Activated naive CD4-positive, alpha-beta T cell treated with anti-CD3 and anti-CD28 coated beads, Interleukin-2, amount 50 U/mL, for 72 hours (primary cell): Measurements from ENCODE around the gene INO80C. TPM values are rescaled to one million over a fixed set of nuclear protein-coding genes. Genes with fewer than 3 reads are reported as not detected.

ENCODE experiments used
- ATAC-seq, 2 donors: fragments of 150-1000 bp; cut with Tn5 transposase; 2 replicates each; pipeline ENCODE4 v1.10.0; 2021; ENCODE audit warnings: mild to moderate bottlenecking in 2 of 2, moderate library complexity in 2 of 2
- DNase-seq, 2 donors: peaks; one replicate each; pipeline ENCODE4 v3.0.0; 2021 to 2022; ENCODE audit warnings: low spot score in 2 of 2
- H3K27ac Mint-ChIP-seq, 2 donors: one replicate each; pipeline ENCODE4 v1.8.0; 2022; ENCODE audit warnings: mild to moderate bottlenecking in 2 of 2, mixed read lengths in 2 of 2
- H3K36me3 Mint-ChIP-seq, 2 donors: one replicate each; pipeline ENCODE4 v1.8.0; 2022; ENCODE audit warnings: mixed read lengths in 2 of 2
- H3K9me3 Mint-ChIP-seq, 2 donors: one replicate each; pipeline ENCODE4 v1.8.0; 2022; ENCODE audit warnings: mixed read lengths in 2 of 2
- total RNA-seq, 2 donors: library from RNA; stranded (reverse); gene quantifications; one replicate each; pipeline ENCODE4 v1.2.3, GENCODE V29; 2022

Gene INO80C
- total RNA-seq, 2 donors from 2014 or later, result 14.6 to 36.9 TPM

DNA sequence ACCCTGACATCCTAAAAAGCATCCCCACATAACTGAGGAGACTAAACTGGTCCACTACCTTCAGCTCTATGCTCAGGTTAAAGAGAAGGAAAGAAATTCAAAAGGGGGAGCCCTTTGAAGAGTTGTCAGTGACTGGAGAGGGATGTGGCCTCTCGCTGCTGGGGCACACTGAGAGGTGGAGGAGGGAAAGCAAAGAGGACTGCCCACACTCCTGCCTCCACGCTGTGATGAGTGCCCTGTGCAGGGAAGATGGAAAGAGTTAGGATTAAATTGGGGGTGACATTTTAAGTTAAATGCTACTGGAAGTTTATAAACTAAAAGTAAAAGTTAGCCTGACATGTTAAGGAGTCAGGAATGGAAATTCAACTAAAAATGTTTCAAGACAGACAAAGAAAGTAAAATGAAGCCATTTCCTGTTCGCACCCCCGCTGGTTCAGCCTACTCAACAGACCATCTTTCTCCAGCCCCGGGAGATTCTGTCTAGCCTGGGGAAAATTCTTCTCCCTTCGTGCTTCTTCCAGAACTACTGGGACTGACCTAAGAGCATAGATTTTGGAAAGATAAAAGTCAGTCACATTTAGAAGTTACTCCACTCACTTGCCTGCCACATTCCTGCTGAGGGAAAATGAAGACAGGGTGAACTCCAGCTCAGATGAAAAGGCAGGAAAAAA lies 17.8 kb upstream of the INO80C start:
- DNase-seq, result no peak
- H3K36me3 Mint-ChIP-seq, result no peaks in the 10 kb centered on the region
- no peak for ATAC-seq
- no peak overlapping the region for H3K27ac Mint-ChIP-seq
- no peaks in the 10 kb centered on the region for H3K9me3 Mint-ChIP-seq

- no peak for DNase-seq
- ATAC-seq, result no peak
- H3K9me3 Mint-ChIP-seq, result no peaks in the 10 kb centered on the region
- no peak overlapping the region for H3K27ac Mint-ChIP-seq
- no peaks in the 10 kb centered on the region for H3K36me3 Mint-ChIP-seq
Observed at GRCh38 chr18:35514752-35515459, 17.1 kb upstream of the INO80C start.

DNA sequence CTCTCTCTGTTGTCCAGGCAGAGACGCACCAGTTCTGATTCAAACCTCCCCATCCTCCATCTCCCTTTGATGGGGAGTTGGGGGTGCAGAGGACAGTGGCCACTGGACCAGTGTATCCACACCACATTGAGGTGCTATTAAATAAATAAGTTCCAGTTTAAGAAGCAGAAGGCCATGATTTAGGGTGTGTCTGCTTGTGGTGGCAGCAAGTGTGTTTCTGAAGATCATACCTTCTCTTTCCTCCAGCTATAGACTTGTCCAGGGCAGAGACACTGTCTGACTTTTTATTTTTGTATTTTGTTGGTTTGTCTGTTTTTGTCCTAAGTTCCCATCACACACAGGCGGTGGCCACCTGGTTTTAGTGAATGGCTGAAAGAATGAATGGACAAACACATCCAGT lies 16.5 kb upstream of the INO80C start:
- DNase-seq, result no peak
- Mint-ChIP-seq H3K27ac (no peak overlapping the region), H3K36me3 (no peaks in the 10 kb centered on the region), H3K9me3 (no peaks in the 10 kb centered on the region)
- ATAC-seq, result no peak

DNA sequence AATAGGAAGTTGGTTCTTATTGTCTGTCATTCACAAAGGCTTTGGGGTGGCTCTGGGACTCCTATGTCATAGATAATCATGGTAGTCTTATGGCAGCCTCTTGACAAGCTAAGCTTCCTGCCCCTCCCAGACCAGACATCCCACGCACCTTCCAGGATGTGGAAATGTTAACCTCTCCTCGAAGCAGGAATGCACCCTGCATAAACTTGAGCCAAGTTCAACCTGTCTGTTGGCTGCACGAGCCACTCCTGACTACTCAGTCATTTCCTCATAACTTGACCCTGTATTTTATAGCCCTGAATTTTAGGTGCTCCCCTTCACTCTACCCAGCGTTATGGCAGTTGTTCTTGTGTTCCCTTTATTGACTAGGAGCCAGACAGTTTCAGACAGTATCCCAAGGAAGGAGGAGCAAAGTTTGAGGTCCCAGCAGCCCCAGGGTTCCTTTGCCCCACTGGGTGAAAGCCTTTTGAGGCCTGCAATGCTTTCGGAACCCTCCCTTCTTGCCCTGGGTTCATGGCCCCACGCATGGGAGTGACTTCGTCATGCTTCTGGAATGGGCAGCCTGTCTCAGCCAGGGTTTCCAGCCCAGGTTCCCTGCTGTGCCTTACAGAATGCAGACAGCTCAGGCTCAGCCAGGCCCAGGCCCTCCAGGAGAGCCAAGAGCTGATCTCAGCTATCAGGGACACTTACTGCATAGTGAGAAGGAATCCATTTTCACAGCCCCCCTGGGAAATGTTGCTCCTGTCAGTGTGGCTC lies 15.6 kb upstream of the INO80C start:
- H3K36me3 Mint-ChIP-seq, result no peaks in the 10 kb centered on the region

DNA sequence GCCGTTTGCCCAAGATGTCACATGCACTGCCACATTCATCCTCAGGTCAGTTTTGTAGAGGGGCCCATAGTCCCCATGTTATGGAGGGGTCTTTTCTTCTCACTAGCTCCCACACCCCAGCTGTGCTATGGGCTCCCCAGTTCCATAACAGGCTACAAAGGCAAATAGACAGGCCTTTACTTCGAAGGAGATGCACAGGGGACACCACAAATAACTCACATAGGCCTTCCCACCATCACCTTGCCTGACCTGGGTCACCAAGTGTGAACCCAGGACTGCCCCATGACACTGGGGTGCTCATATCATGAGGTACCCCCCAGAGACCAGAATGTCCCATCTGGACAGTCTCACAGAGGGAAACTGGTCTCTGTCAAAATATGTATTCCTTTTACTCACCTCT lies 15.0 kb upstream of the INO80C start:
- Mint-ChIP-seq H3K27ac (no peak overlapping the region), H3K36me3 (no peaks in the 10 kb centered on the region), H3K9me3 (no peaks in the 10 kb centered on the region)
- no peak for DNase-seq
- no peak for ATAC-seq

More for the DNA sequence above, 15.6 kb upstream of the INO80C start:
- Mint-ChIP-seq H3K9me3 (no peaks in the 10 kb centered on the region), H3K27ac (no peak overlapping the region)
- ATAC-seq (no peak), DNase-seq (no peak)

DNA sequence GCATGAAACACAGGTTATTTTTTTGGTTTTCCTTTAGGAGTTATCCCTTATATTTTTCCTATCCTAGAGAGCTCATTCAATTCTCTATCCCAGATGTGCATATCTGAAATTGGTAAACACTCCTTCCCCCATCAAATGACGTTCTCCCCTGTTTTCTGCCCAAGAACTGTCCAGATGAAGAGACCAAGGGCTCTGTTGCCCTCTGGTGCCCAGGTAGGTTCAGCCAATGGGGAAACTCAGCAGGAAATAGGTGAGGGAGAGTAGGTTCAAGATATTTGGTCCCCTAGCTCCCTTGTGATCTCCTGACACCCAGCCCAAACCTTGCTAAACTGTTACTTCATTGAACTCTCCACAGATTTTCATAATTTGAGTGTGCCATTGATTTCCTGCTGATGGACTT lies 14.1 kb upstream of the INO80C start:
- no peak for ATAC-seq
- DNase-seq, result no peak
- H3K27ac Mint-ChIP-seq, result no peak overlapping the region
- H3K9me3 Mint-ChIP-seq, result no peaks in the 10 kb centered on the region
- H3K36me3 Mint-ChIP-seq, result no peaks in the 10 kb centered on the region

GRCh38 chr18:35511428-35511827 lies 13.7 kb upstream of the INO80C start:
- Mint-ChIP-seq H3K9me3 (no peaks in the 10 kb centered on the region), H3K27ac (no peak overlapping the region), H3K36me3 (no peaks in the 10 kb centered on the region)
- ATAC-seq (no peak), DNase-seq (no peak)

- no peak overlapping the region for H3K27ac Mint-ChIP-seq
- no peaks in the 10 kb centered on the region for H3K9me3 Mint-ChIP-seq
- DNase-seq (no peak), ATAC-seq (no peak)
- no peaks in the 10 kb centered on the region for H3K36me3 Mint-ChIP-seq
Observed at GRCh38 chr18:35510076-35510651, 12.4 kb upstream of the INO80C start.

DNA sequence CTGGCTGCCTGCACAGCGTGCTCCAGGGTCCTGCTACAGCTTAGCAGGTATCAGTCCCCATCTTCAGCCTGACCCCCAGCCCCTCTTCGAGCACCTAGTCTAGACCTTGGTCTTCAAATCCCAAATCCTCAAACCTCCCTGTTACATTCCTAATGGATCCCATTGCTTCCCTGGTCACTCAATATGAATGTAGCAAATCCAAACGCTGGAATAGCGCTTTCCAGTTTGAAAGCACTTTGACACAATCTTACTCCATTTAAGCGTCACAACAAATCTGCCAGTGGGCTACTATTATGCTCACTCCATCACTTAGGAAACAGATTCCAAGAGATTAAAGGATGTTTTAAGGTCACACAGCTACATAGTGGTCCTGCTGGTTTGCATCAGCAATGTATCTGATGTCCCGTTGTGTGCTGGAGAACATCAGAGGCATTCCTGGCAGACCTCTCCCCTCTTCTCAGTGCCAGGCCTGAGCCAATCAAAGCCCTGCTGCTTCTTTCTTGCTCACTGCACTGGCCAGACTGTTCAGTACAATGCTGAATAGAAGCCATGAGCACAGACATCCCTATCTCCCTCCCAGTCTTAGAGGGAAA lies 11.1 kb upstream of the INO80C start:
- ATAC-seq, result no peak
- no peaks in the 10 kb centered on the region for H3K36me3 Mint-ChIP-seq

DNA sequence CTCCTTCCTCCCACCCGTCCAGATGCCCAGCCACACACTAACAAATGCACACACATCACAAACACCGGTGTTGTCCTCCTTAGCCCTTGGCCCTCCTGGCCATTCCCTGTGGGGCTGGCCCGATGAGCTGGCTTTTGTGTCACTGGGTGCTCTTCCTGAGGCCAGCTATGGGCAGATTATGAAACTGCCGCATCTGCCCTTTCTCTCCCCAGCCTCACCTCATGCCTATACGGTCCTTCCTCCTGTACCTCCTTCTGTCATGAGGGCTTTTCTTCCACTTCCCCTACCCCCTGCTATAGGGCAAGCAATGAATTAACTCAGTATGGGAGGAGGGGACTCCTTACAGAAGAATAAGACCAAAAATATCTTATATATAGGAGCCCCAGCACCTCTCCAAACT lies 10.3 kb upstream of the INO80C start:
- no peaks in the 10 kb centered on the region for H3K9me3 Mint-ChIP-seq
- H3K27ac Mint-ChIP-seq, result no peak overlapping the region
- no peak for ATAC-seq
- H3K36me3 Mint-ChIP-seq, result no peaks in the 10 kb centered on the region
- no peak for DNase-seq

More for the DNA sequence above, 11.1 kb upstream of the INO80C start:
- no peak for DNase-seq
- H3K27ac Mint-ChIP-seq, result no peak overlapping the region
- H3K9me3 Mint-ChIP-seq, result no peaks in the 10 kb centered on the region

DNA sequence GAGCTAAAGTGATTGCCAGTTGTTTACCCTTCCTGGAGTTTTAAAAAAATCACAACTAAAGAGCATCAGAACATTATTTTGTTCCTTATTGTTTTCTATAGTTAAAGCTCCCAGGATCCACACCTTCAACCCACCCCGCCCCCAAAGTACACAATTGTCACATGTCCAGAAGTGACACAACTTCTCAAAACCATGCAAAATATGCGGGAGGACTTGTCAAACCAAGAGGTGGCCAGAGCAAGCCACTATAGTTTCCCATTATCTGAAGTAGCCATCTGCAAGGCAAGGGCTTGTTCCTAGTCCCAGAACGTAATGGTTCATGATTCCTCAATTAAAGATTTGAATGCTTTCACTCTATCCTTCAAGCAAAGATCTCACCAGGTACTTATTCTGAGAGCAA lies 9.9 kb upstream of the INO80C start:
- no peaks in the 10 kb centered on the region for H3K36me3 Mint-ChIP-seq
- no peak overlapping the region for H3K27ac Mint-ChIP-seq
- ATAC-seq (no peak), DNase-seq (no peak)
- no peaks in the 10 kb centered on the region for H3K9me3 Mint-ChIP-seq

DNA sequence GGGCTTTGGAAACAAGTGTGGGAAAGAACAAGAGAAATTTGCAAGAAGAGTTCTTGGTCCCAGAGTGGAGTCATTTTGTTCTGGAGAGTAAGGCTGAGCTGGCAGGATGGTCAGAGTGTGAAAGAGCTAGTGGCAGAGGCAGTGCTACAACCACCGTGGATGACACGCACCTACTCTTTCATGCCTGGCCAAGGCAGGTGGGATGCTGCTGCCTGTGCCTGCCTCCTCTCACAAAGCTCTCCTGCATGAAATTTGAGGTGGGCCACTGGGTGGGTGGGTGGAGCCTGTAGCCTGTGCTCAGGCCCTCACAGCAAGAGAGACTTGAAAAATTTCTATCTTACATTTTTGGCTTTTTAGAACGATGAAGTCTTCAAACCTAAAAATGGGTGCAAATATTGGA lies 9.4 kb upstream of the INO80C start:
- H3K36me3 Mint-ChIP-seq, result no peaks in the 10 kb centered on the region
- no peak for DNase-seq
- no peak for ATAC-seq
- H3K27ac Mint-ChIP-seq, result no peak overlapping the region
- no peaks in the 10 kb centered on the region for H3K9me3 Mint-ChIP-seq

- no peak for DNase-seq
- Mint-ChIP-seq H3K9me3 (peaks cover 0 to 2% of the 10 kb centered on the region in 2 donors), H3K27ac (no peak overlapping the region), H3K36me3 (no peaks in the 10 kb centered on the region)
- no peak for ATAC-seq
Observed at GRCh38 chr18:35506024-35506712, 8.4 kb upstream of the INO80C start.

DNA sequence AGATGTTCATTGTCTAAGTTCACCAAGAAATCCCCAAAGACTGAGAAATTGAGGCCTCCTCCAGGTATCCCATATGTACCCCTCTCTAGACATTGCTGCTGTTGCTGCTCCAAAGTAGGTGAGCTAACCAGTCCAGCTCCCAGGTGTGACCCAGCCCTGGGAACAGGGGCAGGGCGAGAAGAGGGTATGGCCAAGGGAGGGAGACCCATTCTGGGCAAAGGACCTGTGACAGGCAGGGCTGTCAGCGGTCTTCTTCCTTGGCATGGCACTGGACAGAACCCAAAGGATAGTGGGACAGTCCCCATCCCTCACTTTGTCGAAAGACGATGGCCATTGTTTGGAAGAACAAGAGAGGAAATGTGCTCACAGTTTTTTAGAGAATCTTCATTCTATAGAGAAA lies 7.2 kb upstream of the INO80C start:
- peaks cover 0 to 4% of the 10 kb centered on the region in 2 donors for H3K9me3 Mint-ChIP-seq
- no peak for ATAC-seq
- DNase-seq, result no peak
- no peaks in the 10 kb centered on the region for H3K36me3 Mint-ChIP-seq
- no peak overlapping the region for H3K27ac Mint-ChIP-seq

DNA sequence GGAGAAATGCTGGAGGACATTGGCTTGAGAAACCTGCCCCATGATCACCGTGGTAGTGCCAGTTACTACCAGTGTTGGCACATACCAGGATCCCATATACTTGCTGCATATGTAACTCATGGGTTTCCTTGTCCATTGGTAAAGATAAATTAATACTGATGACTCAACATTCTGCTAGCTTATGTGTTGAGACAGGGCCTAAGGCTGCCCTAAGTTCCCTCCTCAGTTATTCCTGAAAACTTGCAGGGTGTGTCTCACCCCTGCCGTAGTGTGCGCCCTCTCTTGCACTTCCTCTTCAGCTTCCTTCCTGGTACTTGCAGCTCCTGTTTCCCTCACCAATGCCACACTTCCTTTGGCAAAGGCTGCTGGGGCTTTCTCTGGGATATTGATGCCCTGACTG lies 4.3 kb upstream of the INO80C start:
- peaks cover 0 to 2% of the 10 kb centered on the region in 2 donors for H3K36me3 Mint-ChIP-seq
- no peak for ATAC-seq
- H3K9me3 Mint-ChIP-seq, result peaks cover 0 to 4% of the 10 kb centered on the region in 2 donors
- no peak for DNase-seq
- H3K27ac Mint-ChIP-seq, result no peak overlapping the region

GRCh38 chr18:35501369-35501768 lies 3.6 kb upstream of the INO80C start:
- DNase-seq (no peak), ATAC-seq (no peak)
- no peak overlapping the region for H3K27ac Mint-ChIP-seq
- H3K9me3 Mint-ChIP-seq, result peaks cover 0 to 4% of the 10 kb centered on the region in 2 donors
- peaks cover 0 to 5% of the 10 kb centered on the region in 2 donors for H3K36me3 Mint-ChIP-seq
